ENCODE data around the gene PERM1.

The PERM1 gene

GRCh38 chr1:927234-927633, 54.7 kb downstream of the PERM1 start:
- Histone ChIP-seq H3K9me2 (ENCODE audit: low read depth, low read length) (no peaks in the 10 kb centered on the region), H3K27me3 (ENCODE audit: insufficient read depth, low read length) (0 out of 2 replicates have a peak, but pooled peaks cover 5% of the 10 kb centered on the region), H4K20me1 (ENCODE audit: insufficient read depth, low read length) (no peaks in the 10 kb centered on the region), H3K27ac (ENCODE audit: low read depth, low read length, poor library complexity, severe bottlenecking) (no peak overlapping the region), H3K4me2 (ENCODE audit: low read length) (no peak overlapping the region), H3K9me3 (ENCODE audit: low read length) (no peaks in the 10 kb centered on the region), H3K4me3 (ENCODE audit: low read depth, low read length, poor library complexity, severe bottlenecking) (no peak overlapping the region), H3K4me1 (ENCODE audit: insufficient read depth, low read length, severe bottlenecking) (no peaks in the 10 kb centered on the region), H3F3A (ENCODE audit: insufficient read depth, low read length) (no peaks in the 10 kb centered on the region), H3K79me2 (ENCODE audit: insufficient read depth, low read length) (no peaks in the 10 kb centered on the region), H3K36me3 (ENCODE audit: insufficient read depth, low read length) (no peaks in the 10 kb centered on the region), H2AFZ (ENCODE audit: low read length) (no peak overlapping the region), H3K9ac (ENCODE audit: low read length) (no peak overlapping the region)
- TF ChIP-seq EZH2 (IDR thresholded peaks at IDR 0.05; ENCODE audit: borderline replicate concordance, low read length) (no peak), CTCF (IDR thresholded peaks at IDR 0.05; ENCODE audit: low read length) (no peak)

- H3K9ac ChIP-seq (ENCODE audit: low read length), result no peak overlapping the region
- no peaks in the 10 kb centered on the region for H3K9me3 ChIP-seq (ENCODE audit: low read length)
- no peaks in the 10 kb centered on the region for H3K9me2 ChIP-seq (ENCODE audit: low read depth, low read length)
- H3F3A ChIP-seq (ENCODE audit: insufficient read depth, low read length), result no peaks in the 10 kb centered on the region
- no peaks in the 10 kb centered on the region for H3K79me2 ChIP-seq (ENCODE audit: insufficient read depth, low read length)
- H3K4me3 ChIP-seq (ENCODE audit: low read depth, low read length, poor library complexity, severe bottlenecking), result no peak overlapping the region
- H3K4me2 ChIP-seq (ENCODE audit: low read length), result no peak overlapping the region
- no peak overlapping the region for H2AFZ ChIP-seq (ENCODE audit: low read length)
- no peaks in the 10 kb centered on the region for H3K36me3 ChIP-seq (ENCODE audit: insufficient read depth, low read length)
- H4K20me1 ChIP-seq (ENCODE audit: insufficient read depth, low read length), result no peaks in the 10 kb centered on the region
- no peaks in the 10 kb centered on the region for H3K4me1 ChIP-seq (ENCODE audit: insufficient read depth, low read length, severe bottlenecking)
- TF ChIP-seq EZH2 (IDR thresholded peaks at IDR 0.05; ENCODE audit: borderline replicate concordance, low read length), result no peak
- no peak overlapping the region for H3K27ac ChIP-seq (ENCODE audit: low read depth, low read length, poor library complexity, severe bottlenecking)
- H3K27me3 ChIP-seq (ENCODE audit: insufficient read depth, low read length), result peaks cover 10% of the 10 kb centered on the region; the same call in 1 of the 2 replicates
These were observed 56.1 kb downstream of the PERM1 start for GRCh38 chr1:925561-926421.

All from OCI-LY1 (cell line).